Fibroblast of the aortic adventitia (primary cell): ENCODE results near the gene P2RX5. TPM values are rescaled to one million over a fixed set of nuclear protein-coding genes. Genes with fewer than 3 reads are reported as not detected.
A peak's percentile ranks its signal among the peaks of the same experiment; 100 is the strongest.
"Not testable (repeated sequence)": the region's sequence is repeated elsewhere in the genome, so short reads cannot be mapped to it uniquely, and the experiment has no call there.

Source experiments
- DNase-seq: peaks from one replicate; pipeline ENCODE4 v3.0.0-alpha.2; 2010; ENCODE audit warnings: low read depth
- H3K4me3 ChIP-seq: 2 replicates; pipeline ENCODE4 v1.5.1; 2011; ENCODE audit warnings: low read depth, mild to moderate bottlenecking, control low read depth, low read length, moderate library complexity
- total RNA-seq: library from RNA; depleted of rRNA; stranded (reverse); fragments of >200 nt; gene quantifications from 2 replicates; pipeline ENCODE4 v1.2.3, GENCODE V29; 2012; ENCODE audit warnings: low replicate concordance
- TF ChIP-seq, protein P1 (sequence below): IDR thresholded peaks from 2 replicates; pipeline ENCODE4 v1.5.1; 2011; ENCODE audit warnings: mild to moderate bottlenecking, low read length, control low read depth, inconsistent platforms; ENCODE audit not compliant: insufficient read depth

Gene P2RX5
- total RNA-seq, 1 donor = 0.27 TPM

DNA sequence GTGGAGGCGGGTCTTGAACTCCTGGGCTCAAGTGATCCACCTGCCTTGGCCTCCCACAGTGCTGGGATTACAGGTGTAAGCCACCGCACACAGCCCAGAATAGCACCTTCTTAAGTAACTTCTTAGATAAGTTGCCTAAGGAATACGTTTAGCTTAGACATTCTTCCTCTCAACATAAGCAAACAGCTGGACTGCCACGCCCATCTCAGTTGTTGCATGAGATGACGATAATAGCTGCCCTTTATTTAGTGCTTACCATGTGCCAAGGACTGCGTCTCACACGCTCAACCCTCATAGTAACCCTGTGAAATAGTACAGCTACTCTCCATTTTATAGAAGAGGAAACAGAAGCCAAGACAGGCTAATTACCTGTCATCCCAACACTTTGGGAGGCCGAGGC, 39.6 kb upstream of the P2RX5 start:
- H3K4me3 ChIP-seq = no peak overlapping the region
- TF ChIP-seq, protein P1, sequence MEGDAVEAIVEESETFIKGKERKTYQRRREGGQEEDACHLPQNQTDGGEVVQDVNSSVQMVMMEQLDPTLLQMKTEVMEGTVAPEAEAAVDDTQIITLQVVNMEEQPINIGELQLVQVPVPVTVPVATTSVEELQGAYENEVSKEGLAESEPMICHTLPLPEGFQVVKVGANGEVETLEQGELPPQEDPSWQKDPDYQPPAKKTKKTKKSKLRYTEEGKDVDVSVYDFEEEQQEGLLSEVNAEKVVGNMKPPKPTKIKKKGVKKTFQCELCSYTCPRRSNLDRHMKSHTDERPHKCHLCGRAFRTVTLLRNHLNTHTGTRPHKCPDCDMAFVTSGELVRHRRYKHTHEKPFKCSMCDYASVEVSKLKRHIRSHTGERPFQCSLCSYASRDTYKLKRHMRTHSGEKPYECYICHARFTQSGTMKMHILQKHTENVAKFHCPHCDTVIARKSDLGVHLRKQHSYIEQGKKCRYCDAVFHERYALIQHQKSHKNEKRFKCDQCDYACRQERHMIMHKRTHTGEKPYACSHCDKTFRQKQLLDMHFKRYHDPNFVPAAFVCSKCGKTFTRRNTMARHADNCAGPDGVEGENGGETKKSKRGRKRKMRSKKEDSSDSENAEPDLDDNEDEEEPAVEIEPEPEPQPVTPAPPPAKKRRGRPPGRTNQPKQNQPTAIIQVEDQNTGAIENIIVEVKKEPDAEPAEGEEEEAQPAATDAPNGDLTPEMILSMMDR = no peak
- peak; percentile 34 for DNase-seq

DNA sequence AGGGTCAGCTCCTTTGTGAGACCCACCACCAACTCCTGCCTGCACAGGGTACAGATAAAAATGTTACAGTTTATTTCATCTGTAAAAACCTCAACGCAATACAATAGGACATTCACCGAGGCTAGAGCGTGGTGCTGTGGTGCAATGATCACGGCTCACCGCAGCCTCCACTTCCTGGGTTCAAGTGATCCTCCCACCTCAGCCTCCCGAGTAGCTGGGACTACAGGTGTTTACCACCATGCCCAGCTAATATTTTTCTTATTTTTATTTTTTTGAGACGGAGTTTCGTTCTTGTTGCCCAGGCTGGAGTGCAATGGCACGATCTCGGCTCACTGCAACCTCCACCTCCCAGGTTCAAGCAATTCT, 38.9 kb upstream of the P2RX5 start:
- not testable (repeated sequence) for DNase-seq, H3K4me3 ChIP-seq

DNA sequence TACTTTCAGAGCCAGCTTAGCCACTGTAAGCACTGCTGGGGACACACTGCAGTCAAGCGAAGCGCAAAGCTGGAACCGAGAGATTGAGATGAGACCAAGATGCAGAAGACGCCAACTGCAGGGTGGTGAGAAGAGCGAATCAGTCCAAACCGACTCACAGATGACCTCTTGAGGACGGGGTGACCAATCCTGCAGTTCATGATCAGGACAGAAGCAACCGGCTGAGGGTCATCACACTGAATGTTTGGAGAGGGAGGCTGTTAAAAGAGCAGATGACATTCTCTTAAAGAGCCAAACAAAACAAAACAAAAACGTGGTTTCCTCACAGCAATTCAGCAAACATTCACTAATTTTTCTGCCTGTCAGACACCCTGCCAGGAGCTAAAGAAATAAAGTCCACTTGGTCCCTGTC, 36.3 kb upstream of the P2RX5 start:
- DNase-seq = peak; percentile 27

DNA sequence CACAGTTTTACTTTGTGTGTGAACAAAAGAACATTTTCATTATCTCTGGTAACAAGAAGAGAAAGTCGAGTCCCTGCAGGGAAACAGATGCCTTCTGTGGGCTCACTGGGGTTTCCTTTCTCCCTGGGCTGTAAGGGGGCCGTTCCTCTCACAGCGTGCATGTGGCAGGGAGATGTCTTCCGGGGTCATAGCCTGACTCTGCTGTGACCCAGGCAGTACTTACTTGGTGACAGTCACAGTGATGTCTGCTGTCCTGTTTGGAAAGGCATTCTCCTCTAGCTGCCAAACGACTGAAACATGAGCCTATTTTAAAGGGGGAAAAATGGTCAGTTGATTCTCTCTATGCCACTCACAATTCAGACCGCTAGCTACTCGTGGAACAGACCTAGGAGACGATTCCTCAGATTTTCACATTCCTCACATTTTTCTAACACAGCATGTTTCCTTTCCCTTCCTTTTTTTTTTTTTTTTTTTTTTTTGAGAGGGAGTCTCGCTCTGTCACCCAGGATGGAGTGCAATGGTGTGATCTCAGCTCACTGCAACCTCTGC, 35.0 kb upstream of the P2RX5 start:
- peak; percentile 49 for DNase-seq

More for the DNA sequence above, 36.3 kb upstream of the P2RX5 start:
- H3K4me3 ChIP-seq = no peak overlapping the region
- TF ChIP-seq, protein P1 = no peak

DNA sequence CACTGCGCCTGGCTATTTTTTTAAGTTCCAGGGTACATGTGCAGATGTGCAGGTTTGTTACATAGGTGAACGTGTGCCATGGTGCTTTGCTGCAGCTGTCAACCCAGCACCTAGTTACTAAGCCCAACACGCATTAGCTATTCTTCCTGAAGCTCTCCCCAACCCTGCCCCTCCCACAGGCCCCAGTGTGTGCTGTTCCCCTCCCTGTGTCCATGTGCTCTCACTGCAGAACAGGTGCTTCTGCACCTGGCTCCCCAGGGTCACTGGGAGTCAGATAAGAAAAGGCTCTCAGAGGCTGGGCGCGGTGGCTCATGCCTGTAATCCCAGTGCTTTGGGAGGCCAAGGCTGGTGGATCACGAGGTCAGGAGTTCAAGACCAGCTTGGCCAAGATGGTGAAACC, 33.9 kb upstream of the P2RX5 start:
- no peak overlapping the region for H3K4me3 ChIP-seq
- TF ChIP-seq, protein P1 = no peak
- DNase-seq = no peak

More for the DNA sequence above, 35.0 kb upstream of the P2RX5 start:
- TF ChIP-seq, protein P1 = no peak
- H3K4me3 ChIP-seq = no peak overlapping the region

DNA sequence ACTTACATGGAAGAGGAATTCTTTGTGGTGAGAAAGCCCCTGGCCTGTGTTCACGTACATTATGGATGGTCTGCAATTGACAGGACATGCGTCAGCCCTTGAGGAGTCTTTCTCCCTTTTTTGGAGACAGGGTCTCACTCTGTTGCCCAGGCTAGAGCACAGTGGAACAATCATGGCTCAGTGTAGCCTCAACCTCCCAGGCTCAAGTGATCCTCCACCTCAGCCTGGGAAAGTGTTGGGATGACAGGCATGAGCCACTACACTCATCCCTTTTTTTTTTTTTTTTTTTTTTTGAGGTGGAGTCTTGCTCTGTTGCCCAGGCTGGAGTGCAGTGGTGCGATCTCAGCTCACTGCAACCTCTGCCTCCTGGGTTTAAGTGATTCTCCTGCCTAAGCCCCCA, 32.1 kb upstream of the P2RX5 start:
- not testable (repeated sequence) for H3K4me3 ChIP-seq, DNase-seq

DNA sequence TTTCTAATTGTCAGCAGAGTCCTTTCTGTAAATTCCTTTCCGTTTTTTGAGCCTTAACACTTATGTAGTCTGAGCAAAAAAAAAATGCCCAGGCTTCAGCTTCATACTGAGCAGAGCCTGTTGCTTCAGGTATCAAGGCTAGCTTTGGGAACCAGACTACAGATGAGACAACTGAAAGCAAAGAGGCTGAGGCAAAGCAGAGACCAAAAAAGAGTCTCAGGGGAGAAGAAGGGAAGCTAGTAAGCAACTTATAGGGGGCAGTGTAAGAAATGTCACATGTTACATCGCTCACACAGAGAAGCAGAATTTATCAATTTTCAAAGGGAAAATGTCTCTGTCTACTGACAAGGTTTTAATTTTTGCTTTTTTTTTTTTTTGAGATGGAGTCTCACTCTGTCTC, 31.1 kb upstream of the P2RX5 start:
- no peak overlapping the region for H3K4me3 ChIP-seq
- TF ChIP-seq, protein P1 = no peak
- DNase-seq = no peak

DNA sequence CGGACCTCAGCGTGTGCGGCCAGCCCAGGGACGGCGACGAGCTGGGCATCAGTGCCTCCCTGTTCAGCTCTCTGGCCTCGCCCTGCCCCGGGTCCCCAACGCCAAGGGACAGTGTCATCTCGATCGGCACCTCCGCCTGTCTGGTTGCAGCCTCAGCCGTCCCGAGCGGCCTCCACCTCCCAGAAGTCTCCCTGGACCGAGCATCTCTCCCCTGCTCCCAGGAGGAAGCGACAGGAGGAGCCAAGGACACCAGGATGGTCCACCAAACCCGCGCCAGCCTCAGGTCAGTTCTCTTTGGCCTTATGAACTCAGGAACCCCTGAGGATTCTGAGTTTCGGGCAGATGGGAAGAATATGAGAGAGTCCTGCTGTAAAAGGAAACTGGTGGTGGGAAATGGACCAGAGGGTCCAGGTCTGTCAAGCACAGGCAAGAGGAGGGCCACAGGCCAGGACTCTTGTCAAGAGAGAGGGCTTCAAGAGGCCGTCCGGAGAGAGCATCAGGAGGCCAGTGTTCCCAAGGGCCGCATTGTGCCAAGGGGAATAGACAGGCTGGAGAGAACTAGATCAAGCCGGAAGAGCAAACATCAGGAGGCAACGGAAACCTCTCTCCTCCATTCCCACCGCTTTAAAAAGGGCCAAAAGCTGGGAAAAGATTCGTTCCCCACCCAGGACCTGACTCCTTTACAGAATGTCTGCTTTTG, 28.6 kb upstream of the P2RX5 start:
- DNase-seq = no peak
- TF ChIP-seq, protein P1 = no peak
- H3K4me3 ChIP-seq = peak overlapping the region; percentile 88
